ENCODE results near the gene FHIT.

DNA sequence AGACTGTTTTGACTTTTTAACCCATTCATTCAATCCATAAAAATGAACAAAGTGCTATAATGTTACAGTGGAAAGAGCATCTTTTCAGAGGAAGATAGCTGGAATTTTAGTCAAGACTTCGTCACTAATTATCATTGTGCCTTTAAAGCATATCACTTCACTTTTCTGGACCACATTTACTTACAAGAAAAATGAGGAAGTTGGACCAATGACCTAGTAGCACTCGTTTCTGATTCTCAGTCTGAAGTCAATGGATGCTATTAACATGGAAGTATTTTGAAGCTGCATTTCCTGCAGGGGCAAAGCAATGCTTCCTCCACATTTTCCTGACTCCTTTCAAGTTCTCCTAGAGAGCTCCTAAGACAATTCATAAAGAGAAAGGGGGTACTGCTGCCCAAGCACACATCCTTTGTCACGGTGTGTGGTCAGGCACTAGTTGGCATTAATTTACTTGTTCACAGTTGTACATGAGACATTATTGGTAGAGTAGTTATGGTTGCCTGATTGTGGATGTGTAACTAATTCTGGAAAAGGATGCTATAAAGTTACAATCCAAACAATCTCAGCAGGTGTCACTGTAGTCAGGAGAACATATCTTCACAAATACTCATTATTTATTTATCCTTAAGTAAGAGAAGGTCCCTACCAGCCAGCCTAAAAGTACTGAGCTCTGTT is 1049.1 kb downstream of the FHIT start:
- TF ChIP-seq POLR2A (IDR thresholded peaks at IDR 0.05), result no peak
- TF ChIP-seq, protein P1, sequence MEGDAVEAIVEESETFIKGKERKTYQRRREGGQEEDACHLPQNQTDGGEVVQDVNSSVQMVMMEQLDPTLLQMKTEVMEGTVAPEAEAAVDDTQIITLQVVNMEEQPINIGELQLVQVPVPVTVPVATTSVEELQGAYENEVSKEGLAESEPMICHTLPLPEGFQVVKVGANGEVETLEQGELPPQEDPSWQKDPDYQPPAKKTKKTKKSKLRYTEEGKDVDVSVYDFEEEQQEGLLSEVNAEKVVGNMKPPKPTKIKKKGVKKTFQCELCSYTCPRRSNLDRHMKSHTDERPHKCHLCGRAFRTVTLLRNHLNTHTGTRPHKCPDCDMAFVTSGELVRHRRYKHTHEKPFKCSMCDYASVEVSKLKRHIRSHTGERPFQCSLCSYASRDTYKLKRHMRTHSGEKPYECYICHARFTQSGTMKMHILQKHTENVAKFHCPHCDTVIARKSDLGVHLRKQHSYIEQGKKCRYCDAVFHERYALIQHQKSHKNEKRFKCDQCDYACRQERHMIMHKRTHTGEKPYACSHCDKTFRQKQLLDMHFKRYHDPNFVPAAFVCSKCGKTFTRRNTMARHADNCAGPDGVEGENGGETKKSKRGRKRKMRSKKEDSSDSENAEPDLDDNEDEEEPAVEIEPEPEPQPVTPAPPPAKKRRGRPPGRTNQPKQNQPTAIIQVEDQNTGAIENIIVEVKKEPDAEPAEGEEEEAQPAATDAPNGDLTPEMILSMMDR (IDR thresholded peaks at IDR 0.05), result no peak
- TF ChIP-seq POLR2AphosphoS5 (IDR thresholded peaks at IDR 0.05), result no peak
- no peak for TF ChIP-seq EP300 (IDR thresholded peaks at IDR 0.05; ENCODE audit: low read depth)

All from transverse colon (tissue), 4 donors.